GM18520 (cell line): ENCODE data around the gene XPO6.
"Not testable (repeated sequence)": the region's sequence is repeated elsewhere in the genome, so short reads cannot be mapped to it uniquely, and the experiment has no call there.

Source experiments
- ATAC-seq: cut with Tn5 transposase; IDR thresholded peaks from one replicate; pipeline ENCODE4 v1.9.1; 2021; ENCODE audit not compliant: unreplicated experiment

The XPO6 gene

GRCh38 chr16:28155293-28155692 is 56.5 kb downstream of the XPO6 start:
- no peak for ATAC-seq

- ATAC-seq, result no peak
These were observed 60.6 kb downstream of the XPO6 start for GRCh38 chr16:28151180-28151579.

GRCh38 chr16:28149011-28149888 is 62.5 kb downstream of the XPO6 start:
- ATAC-seq, result no peak

DNA sequence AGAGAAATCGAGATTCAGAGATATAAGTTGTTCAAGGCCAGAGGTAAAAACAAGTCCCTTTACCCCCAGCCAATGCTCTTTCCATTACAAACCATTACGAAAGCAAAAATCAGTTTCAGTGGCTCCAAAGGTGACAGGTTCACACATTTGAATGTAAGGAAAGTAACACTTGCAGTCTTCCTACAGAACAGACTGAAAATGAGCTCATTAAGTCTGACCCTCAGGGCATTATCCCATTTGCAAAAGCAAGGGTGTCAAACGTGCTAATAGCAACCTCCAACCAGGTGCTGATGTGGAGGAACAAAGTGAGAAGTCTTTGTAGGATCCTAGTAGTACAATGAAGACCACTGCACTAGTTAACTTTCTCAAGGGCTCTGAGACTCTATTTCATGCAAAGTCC is 65.2 kb downstream of the XPO6 start:
- no peak for ATAC-seq

- ATAC-seq, result no peak
These were observed 66.0 kb downstream of the XPO6 start for GRCh38 chr16:28145796-28146195.

DNA sequence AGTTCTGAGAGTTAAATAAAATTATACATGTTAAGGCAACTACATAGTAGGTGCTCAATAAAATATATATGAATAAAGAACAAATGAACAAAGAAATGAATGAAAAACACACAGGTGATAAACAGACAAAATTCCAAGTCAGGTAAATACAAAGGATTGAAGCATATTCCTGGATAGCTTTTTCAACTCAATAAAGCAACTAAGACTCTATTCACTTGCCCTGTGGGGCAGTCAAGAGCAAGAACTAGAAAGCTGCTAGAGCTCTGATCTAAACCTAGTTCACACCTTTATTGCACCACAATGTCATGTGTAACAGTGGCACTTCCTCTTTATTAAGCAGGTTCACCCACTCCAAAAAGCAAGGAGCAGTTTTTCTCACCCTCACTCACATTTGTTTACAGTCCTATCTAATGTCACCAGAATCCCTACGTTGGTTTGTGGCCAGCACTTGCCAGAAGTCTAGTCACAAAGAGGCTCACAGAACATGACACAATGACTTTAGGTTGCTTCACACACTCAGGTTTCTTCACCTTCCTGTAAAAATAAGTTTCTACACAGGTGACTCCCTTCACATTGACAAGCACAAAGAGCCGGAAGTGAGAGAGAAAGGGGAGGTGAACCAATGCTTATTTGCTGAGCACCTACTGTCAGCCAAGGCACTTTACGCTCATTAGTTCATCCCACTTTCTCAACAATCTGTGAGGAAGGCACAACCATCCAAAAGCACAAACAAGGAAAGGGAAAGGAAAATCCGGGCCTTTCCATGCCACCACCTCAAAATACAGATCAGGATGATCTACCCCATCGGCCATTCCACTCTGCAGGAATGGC is 70.8 kb downstream of the XPO6 start:
- ATAC-seq, result peak; percentile 64

DNA sequence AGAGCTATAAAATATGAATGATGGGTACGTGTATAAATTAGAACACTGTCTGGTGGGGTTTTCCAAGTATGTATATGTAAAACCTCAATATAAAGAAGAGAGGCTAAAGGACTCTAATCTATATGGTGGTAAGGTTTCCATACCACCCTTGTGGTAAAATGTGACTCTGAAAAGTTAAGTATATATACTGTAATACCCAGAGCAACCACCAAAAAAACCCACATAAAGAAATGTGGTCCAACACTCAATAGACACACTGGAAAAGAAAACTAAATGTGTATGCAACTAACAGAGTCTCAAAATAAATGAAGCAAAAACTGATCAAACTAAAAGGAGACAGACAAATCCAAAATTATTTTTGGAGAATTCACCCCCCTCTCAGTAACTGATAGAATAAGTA is 72.2 kb downstream of the XPO6 start:
- no peak for ATAC-seq

DNA sequence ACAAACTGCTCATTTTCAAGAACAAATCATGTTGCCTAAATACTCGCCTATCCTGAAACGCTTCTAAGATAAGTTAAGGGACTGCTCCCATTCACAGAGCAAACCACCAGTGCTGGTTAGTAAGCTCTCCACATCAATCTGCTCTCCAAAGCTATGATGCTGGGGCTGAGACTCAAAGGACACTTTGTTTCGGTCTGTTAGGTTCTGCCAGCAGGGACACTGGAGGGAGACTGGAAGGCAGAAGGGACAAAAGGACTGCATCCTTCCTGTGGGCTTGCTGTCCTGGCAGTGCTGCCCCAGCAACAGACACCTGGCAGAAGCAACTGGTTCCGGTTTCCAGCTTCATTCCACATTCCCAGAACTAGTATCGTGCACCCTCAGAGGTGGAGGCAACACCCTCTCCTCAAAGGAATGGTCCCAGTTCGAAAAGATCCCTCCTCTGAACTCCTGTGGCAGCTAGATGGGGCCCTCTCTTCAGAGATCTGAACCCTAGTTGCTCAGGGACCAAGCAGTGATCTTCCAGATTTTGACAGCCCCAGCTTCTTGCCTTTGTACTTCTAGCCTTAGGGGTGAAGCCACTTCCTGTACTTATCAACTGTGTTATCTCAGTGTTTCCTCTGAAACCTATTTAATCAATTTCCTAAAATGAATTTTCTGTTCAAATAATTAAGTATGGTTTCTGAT is 74.9 kb downstream of the XPO6 start:
- ATAC-seq, result no peak

DNA sequence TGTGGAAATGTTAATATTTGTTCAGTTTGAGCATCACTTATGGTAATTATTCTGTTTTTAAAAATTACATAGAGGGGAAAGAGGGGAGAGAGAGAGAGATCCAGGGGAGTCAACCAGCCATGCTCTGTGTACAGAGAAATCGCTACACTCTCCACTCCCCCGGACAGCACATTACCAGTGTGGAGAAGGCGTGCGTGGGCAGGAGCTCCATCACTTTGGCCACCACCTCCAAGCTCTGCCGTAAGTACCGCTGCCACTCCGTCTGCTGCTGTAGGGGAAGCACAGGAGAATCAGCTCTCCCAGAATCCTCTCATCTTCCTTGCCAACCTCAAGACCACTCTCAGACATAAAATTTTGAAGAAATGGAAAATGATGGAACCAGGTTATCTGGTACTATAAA is 78.1 kb downstream of the XPO6 start:
- ATAC-seq, result no peak

DNA sequence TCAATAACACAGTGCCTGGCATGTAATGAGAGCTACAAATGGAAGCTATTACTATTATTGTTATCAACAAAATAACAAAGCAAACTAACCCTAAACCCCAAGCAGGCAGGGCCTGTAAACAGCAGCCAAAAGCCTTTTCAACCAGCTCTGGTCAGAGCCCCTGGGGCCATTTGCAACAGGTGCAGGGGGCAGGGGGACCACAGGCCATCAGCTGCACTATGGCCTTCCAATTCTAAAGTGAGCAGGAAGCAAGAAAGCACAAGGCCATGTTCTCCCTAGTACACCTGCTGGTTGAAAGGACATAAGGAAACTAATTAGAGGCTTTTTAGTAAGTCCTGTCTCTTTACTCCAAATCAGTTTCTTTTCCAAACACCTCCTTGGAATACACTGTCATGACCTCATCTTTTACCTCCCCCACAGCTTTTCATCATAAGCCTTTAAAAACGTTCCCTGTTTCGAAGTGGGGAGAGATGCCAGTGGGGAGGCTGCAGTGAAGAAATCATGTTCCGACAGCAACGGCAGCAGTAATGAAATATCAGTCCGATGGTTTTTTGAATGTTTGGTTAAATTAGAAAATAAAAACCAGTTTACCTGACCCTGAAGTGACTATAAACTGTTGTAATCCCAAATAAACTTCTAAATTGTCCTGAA is 79.9 kb downstream of the XPO6 start:
- ATAC-seq, result no peak

DNA sequence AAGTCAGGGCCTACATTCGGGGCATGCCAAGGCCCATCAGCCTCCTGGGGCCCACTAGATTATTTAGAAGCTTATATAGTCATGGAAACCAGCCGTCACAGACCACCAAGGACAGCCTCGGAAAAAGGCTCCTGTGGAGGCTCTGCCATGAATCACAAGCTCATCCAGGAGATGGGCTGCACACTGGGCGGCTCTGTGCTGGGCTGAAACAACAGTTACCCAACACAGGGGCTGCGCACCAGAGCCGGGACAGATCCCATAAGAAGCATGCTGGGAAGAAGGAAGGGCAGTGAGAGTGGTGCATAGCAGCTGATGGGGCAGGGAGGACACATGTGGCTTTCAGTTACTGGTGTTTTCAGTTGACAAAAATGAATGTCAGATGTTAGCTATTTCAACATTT is 80.6 kb downstream of the XPO6 start:
- ATAC-seq, result no peak

GRCh38 chr16:28130099-28131088 is 81.4 kb downstream of the XPO6 start:
- ATAC-seq, result no peak

DNA sequence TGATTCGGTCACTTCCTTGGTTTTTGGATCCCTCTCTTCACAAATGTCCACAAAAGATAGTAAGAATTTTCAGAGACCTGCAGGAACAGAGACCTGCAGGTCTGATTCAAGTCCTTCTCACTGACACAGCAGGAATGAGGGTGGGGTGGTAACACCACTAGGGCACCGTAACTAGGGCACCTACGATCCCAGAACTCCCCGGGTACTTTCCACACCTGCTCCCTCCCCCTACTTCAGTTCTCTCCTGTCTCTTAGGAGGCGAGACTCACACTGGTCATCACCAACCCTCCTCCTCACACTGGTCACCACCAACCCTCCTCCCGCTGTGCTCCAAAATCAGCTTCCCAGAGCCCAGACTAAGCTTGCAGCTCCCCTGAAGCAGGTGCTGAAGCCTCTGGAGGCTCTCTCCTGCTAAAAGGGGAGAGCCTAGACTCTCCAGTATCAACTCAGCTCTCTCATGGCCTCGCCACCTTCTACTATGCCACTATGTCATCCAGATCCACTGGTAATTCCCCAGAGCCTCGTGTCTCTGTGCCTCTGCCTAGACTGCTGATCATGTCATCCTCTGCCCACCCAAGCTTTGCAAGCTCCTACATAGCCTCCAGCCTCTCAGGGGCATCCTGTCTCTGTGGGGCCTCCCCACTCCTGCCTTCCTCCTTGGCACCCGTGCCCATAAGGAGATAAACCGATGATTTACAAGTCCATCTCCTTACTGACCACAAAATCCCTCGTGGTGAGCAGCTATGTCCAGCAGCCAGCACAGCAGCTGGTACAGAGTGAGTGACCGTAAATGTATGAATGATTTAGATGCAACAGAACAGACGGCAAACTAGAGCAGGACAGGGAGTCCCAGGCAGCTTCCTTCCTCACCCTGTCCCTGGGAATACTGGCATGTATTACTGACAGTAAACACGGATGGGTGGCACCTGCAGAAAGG is 84.8 kb downstream of the XPO6 start:
- ATAC-seq, result no peak

GRCh38 chr16:28125592-28125991 is 86.2 kb downstream of the XPO6 start:
- no peak for ATAC-seq

DNA sequence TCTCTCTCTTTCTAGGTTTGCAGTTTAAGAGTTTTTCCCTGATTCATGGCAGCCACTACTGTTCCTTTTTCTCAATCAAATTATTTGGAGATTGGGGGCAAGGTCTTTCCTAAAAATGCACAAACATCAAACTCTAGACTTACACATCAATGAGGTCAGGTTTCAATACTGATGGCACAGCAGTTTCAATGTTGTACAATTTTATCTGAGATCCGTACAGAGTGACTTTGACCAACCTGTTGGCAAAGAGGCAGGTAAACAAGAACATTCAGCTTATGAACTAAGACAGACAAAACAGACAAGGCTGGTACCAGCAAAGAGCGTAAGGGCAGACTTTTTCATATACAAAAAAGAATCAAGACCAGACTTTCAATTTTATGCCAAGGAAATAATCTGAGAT is 90.2 kb downstream of the XPO6 start:
- ATAC-seq, result no peak

DNA sequence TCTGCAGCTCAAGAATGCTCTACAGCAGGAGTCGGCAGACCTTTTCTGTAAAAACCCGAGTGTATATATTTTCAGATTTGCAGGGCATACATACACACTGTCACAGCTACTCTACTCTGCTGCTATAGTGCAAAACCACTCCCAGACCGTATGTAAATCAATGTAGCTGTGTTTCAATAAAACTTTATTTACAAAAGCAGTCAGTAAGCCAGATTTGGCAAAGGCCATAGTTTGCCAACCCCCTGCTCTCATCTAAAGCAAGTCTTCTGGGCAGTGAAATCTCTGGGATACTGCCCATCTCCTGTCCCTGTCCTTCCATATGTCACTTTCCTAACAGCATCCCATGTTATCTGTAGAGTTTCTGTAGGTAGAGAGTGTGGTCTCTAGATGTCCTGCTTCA is 91.0 kb downstream of the XPO6 start:
- ATAC-seq, result no peak

- ATAC-seq, result no peak
These were observed 93.1 kb downstream of the XPO6 start for GRCh38 chr16:28118637-28119036.

GRCh38 chr16:28117168-28117565 is 94.6 kb downstream of the XPO6 start:
- no peak for ATAC-seq

GRCh38 chr16:28115866-28116265 is 95.9 kb downstream of the XPO6 start:
- not testable (repeated sequence) for ATAC-seq
